Lung (tissue), 12 donors: ENCODE data around the gene TMEM237. TPM values are rescaled to one million over a fixed set of nuclear protein-coding genes. Genes with fewer than 3 reads are reported as not detected.

Experiments
- ATAC-seq: fragments of 200-7000 bp; cut with Tn5 transposase; one replicate; pipeline ENCODE4 v1.9.1; 2020; ENCODE audit warnings: moderate number of reproducible peaks; ENCODE audit not compliant: insufficient read depth, low FRiP score
- DNase-seq, 3 donors: peaks; one replicate each; pipeline ENCODE4 v3.0.0-alpha.2; 2013 to 2017
- H3K27ac ChIP-seq, 2 donors: one replicate each; pipeline ENCODE4 v1.5.1; 2013; ENCODE audit warnings: mild to moderate bottlenecking in 2 of 2, moderate library complexity in 2 of 2, control low read depth in 1 of 2, inconsistent platforms in 1 of 2, low read depth in 1 of 2, low read length in 1 of 2
- H3K27me3 ChIP-seq, 3 donors: one replicate each; pipeline ENCODE4 v1.5.1; 2013; ENCODE audit warnings: low read length in 2 of 3; ENCODE audit not compliant: control insufficient read depth in 3 of 3, insufficient read depth in 3 of 3
- H3K36me3 ChIP-seq, 4 donors: one replicate each; pipeline ENCODE4 v1.5.1; 2013; ENCODE audit warnings: low read length in 4 of 4, mild to moderate bottlenecking in 1 of 4, moderate library complexity in 1 of 4; ENCODE audit not compliant: control insufficient read depth in 4 of 4, insufficient read depth in 4 of 4
- H3K4me1 ChIP-seq, 5 donors: one replicate each; pipeline ENCODE4 v1.5.1; 2013; ENCODE audit warnings: low read length in 5 of 5, mild to moderate bottlenecking in 2 of 5, moderate library complexity in 1 of 5; ENCODE audit not compliant: control insufficient read depth in 5 of 5, insufficient read depth in 5 of 5
- H3K4me3 ChIP-seq: one replicate; pipeline ENCODE4 v1.5.1; 2013; ENCODE audit warnings: mild to moderate bottlenecking, control low read depth, moderate library complexity
- H3K9ac ChIP-seq, 2 donors: one replicate each; pipeline ENCODE4 v1.5.1; 2013; ENCODE audit warnings: low read length in 2 of 2, control low read depth in 1 of 2; ENCODE audit not compliant: insufficient read depth in 1 of 2
- H3K9me3 ChIP-seq, 4 donors: one replicate each; pipeline ENCODE4 v1.5.1; 2013; ENCODE audit warnings: low read length in 3 of 4, mild to moderate bottlenecking in 1 of 4, moderate library complexity in 1 of 4; ENCODE audit not compliant: control insufficient read depth in 4 of 4, insufficient read depth in 3 of 4
- WGBS, 2 donors: extraction: QIAGEN DNeasy Blood & Tissue Kit; methylation state at CpG; one replicate each; pipeline ENCODE4 v1.1.7; 2013; 5-methylcytosine and 5-hydroxymethylcytosine counted together
- polyA plus RNA-seq, 2 donors: library from polyadenylated mRNA; stranded (reverse); fragments of 200-250 nt; gene quantifications; one replicate each; pipeline ENCODE4 v1.2.1, GENCODE V29; 2013
- total RNA-seq, 2 donors: library from RNA; depleted of rRNA in 1 of 2; stranded (reverse); fragments of >200 nt in 1 of 2; gene quantifications; one replicate each; pipeline ENCODE4 v1.2.1, GENCODE V29; 2014 to 2021
- TF ChIP-seq, protein P1 (sequence below): IDR thresholded peaks from 2 replicates; pipeline ENCODE4 v1.5.1; 2012; ENCODE audit warnings: mild to moderate bottlenecking; ENCODE audit errors: control extremely low read depth, extremely low read depth
- donor health status: control.
- donor health status: control.
- donor health status: Bipolar disorder and iron deficiency.
- donor health status: healthy.
- donor health status: DM: yes; HTN: yes; CAD: no.

TMEM237 gene
- total and polyA plus RNA-seq, 4 donors = 7.0 to 27.5 (median 11.6) TPM

DNA sequence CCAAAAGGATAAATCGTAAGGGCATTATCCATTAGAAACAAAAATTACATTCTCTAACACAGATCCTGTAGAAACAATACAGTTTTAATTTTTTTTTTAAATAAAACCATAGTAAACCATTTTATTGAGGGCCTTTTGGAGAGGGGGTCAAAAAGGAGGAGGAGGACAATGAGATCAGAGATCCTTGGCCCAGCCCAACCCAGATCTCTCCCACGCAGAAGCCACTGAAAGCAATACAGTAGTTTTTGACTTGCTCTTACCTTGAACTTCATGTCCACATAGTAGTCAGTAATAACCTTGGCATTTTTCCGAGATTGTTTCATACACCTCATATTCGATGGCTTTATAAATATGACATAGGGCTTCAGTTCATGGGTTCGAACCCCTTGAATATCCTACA is 4.1 kb upstream of the TMEM237 start:
- Histone ChIP-seq H3K27ac (no peak overlapping the region), H3K4me3 (no peak overlapping the region), H3K9me3 (no peaks in the 10 kb centered on the region), H3K9ac (no peak overlapping the region), H3K4me1 (peaks cover 0 to 13% (median 2%) of the 10 kb centered on the region in 5 donors), H3K36me3 (no peaks in the 10 kb centered on the region), H3K27me3 (no peaks in the 10 kb centered on the region)
- TF ChIP-seq, protein P1, sequence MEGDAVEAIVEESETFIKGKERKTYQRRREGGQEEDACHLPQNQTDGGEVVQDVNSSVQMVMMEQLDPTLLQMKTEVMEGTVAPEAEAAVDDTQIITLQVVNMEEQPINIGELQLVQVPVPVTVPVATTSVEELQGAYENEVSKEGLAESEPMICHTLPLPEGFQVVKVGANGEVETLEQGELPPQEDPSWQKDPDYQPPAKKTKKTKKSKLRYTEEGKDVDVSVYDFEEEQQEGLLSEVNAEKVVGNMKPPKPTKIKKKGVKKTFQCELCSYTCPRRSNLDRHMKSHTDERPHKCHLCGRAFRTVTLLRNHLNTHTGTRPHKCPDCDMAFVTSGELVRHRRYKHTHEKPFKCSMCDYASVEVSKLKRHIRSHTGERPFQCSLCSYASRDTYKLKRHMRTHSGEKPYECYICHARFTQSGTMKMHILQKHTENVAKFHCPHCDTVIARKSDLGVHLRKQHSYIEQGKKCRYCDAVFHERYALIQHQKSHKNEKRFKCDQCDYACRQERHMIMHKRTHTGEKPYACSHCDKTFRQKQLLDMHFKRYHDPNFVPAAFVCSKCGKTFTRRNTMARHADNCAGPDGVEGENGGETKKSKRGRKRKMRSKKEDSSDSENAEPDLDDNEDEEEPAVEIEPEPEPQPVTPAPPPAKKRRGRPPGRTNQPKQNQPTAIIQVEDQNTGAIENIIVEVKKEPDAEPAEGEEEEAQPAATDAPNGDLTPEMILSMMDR = no peak
- ATAC-seq (no peak), DNase-seq (no peak)
- 91 to 96% methylated on average over 5 of the region's 5 CpGs for WGBS, 2 donors

DNA sequence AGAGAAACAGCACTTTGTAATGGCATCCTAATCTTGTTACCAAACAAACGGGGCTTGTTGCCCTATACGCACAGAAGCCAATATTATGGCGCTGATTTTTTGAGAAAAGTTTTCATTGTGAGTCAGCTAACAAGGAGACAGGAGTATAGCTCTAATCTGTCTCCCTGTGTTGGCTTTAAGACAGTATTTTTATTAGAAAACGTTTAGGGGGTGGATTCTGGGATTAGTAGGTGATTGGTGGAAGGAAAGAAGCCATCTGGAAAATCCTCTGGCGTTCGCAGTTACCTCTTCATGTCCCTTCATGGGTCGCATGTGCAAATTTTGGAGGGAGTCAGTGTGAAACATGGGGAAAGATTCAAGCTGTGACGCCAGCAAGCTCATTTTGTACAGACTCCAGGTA is 698 bp upstream of the TMEM237 start:
- TF ChIP-seq, protein P1 = no peak
- Histone ChIP-seq H3K9ac (peak overlapping the region; percentile 86 to 96), H3K36me3 (peaks cover 0 to 2% (median 0%) of the 10 kb centered on the region in 4 donors), H3K4me1 (peaks cover 0 to 20% (median 5%) of the 10 kb centered on the region in 5 donors), H3K27ac (peak overlapping the region in 1 of 2 donors; percentile 75), H3K27me3 (no peaks in the 10 kb centered on the region), H3K9me3 (no peaks in the 10 kb centered on the region), H3K4me3 (no peak overlapping the region)
- ATAC-seq (no peak), DNase-seq (peak in 1 of 3 donors; percentile 73)
- 73 to 78% methylated on average over 8 of the region's 8 CpGs for WGBS, 2 donors

DNA sequence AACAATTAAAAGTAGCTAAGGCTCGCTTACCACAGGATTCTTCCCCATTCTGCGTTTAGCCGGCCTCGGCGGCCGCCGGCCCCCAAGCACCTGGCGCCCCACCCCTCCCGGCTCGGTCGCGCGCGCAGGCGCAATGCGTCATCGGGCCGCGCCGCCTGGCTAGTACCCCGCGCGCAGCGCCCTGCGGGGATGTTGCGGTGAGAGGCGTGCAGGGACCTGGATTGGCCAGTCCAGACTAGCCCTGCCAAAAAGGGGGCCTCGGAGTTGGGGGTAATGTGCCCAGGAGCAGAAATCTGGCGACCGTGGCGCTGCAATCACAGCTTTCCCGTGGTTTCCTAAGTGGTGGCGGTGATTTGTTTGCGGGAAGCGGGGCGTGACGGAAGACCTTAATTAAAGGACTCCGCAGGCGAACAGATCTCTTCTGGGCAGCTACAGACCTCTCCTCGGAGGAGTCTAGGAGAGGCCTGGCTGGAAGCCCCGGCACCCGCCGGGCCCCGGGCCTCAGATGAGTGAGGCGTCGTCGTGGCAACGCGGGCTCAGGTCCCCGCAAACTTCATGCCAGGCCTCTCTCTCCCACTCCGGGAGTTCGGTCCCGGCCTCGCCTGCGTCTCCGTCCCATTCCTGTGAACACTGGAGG is 606 bp downstream of the TMEM237 start:
- Histone ChIP-seq H3K9me3 (no peaks in the 10 kb centered on the region), H3K4me3 (peak overlapping the region; percentile 57), H3K27me3 (no peaks in the 10 kb centered on the region), H3K27ac (peak overlapping the region; percentile 87 to 93), H3K36me3 (peaks cover 0 to 6% (median 3%) of the 10 kb centered on the region in 4 donors), H3K4me1 (peaks cover 0 to 20% (median 5%) of the 10 kb centered on the region in 5 donors), H3K9ac (peak overlapping the region; percentile 96 to 99)
- peak; percentile 88 to 92 (median 91) for DNase-seq
- whole genome bisulfite sequencing, 2 donors = 0% methylated on average over 45 to 56 of the region's 56 CpGs
- ATAC-seq = peak; percentile 94
- TF ChIP-seq, protein P1 = no peak
